Stimulated activated CD8-positive, alpha-beta memory T cell treated with anti-CD3 and anti-CD28 coated beads, Interleukin-7, amount 100 ng/mL, for 1 hour (primary cell): ENCODE measurements around the gene CABP4.
A peak's percentile ranks its signal among the peaks of the same experiment; 100 is the strongest.

Source experiments
- DNase-seq, 2 donors: peaks; one replicate each; pipeline ENCODE4 v3.0.0-alpha.2; 2020; ENCODE audit warnings: low read depth in 2 of 2

CABP4 gene

GRCh38 chr11:67435727-67436458, 19.3 kb upstream of the CABP4 start:
- no peak for DNase-seq

DNA sequence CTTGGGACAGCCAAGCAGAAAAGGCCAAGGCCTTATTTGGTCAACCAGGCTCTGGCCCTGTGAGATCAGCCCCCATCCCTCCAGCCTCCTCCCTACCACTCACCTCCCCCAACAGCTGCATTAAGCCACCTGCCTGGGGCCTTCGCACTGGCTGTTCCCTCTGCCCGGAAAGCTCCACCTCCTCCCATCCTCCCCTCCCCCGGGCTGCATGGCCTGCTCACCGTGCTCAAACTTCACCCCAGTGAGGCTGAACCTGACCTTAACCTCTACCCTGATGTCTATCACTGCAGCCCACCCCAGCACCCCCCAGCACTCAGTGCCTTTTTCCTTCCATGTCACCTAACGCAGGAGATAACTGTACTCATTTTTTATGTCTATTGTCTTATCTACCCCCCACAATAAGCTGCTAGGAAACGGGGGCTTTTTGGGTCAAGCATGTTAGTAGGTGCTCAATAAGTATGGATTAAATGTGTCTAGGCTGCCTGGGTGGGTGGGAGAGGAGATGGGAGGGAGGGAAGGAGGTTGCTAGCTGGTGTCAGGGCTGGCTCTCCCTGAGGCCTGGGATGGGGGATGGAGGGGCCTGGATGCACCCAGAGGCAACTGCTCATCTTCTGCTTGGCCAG, 18.6 kb upstream of the CABP4 start:
- no peak for DNase-seq

- peak; percentile 57 to 64 for DNase-seq
Measured at GRCh38 chr11:67437082-67437808, 17.9 kb upstream of the CABP4 start, which contains the start of gene PTPRCAP. PTPRCAP (minus strand) TSS chr11:67437682; CDS start chr11:67437619, 63 bp downstream.

GRCh38 chr11:67437809-67438157, 17.4 kb upstream of the CABP4 start:
- no peak for DNase-seq

GRCh38 chr11:67438158-67438902, 16.8 kb upstream of the CABP4 start:
- peak in 1 of 2 donors; percentile 49 for DNase-seq

- no peak for DNase-seq
Measured at GRCh38 chr11:67439321-67440228, 15.6 kb upstream of the CABP4 start.

- DNase-seq, result no peak
Measured at GRCh38 chr11:67440229-67441097, 14.7 kb upstream of the CABP4 start.

- DNase-seq, result no peak
Measured at GRCh38 chr11:67441098-67441563, 14.0 kb upstream of the CABP4 start.

DNA sequence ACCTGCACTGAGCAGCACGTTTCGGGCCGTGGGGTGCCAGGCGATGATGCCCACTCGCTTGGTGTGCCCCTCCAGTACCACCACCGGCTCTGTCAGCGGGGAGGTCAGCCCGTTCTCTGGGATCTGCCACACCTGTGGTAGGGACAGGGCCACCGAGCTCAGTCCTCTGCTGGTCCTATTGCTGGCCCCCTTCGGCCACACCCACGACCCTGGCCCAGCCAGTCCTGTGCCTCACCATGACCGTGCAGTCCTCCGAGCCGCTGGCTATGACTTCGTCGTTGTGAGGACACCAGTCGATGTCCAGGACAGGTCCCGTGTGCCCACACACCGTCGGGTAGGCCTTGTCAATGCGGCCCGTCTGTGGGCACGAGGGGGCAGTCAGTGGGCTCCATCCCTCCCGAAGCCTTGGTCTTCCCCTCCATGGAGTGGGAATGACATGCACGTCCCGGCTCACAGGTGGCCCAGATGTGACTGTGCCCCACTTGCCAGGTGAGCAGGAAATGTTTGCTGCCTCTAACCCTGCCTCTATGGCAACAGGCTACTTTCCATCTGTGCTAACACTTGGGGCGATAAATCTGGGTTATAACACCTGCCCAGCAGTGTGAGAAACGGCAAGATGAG, 13.3 kb upstream of the CABP4 start:
- DNase-seq, result no peak

DNA sequence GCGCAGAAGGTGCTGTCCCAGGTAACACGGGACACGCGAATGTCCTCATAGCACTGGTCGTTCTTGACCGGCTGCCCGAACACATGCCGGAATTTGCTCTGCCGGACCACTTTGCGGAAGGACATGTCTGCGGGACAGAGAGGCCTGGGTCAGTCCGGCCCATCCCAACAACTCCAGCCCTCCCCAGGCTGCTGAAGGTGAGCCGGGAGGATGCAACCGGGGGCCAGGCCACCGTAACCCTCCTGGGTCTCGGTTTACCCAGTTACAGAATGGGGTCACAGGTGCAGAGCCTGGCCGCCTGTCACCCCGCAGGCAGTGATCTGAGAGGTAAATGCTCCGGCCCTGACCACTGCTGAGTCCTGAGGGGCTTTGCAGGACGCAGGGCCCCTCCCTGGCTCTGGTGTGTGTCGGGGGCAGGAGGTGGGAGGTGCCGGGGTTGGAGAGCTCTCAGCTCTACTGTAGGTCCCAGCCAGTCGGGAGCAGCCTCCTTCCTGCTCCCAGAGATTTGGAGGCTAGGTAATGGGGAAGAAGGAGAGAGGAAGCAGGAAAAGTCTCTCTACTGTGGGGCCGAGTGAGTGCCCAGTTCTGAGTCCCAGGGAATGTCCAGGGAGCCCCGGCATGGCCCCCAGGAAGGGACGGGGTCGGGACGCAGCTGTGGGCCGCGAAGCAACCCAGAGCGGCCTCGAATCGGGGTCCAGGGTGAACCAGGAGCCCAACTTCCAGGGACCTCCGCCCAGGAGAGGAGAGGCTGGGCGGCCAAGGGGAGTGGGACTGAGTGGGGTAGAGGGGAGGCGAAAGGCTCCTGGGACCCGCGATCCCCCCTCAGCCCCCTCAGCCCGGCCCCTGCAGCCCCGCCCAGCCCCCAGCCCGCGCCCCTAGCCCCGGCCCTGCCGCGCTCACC, 12.4 kb upstream of the CABP4 start:
- DNase-seq, result no peak

- DNase-seq, result no peak
Measured at GRCh38 chr11:67445515-67445914, 9.6 kb upstream of the CABP4 start.

GRCh38 chr11:67448220-67448609, 6.9 kb upstream of the CABP4 start:
- no peak for DNase-seq

DNA sequence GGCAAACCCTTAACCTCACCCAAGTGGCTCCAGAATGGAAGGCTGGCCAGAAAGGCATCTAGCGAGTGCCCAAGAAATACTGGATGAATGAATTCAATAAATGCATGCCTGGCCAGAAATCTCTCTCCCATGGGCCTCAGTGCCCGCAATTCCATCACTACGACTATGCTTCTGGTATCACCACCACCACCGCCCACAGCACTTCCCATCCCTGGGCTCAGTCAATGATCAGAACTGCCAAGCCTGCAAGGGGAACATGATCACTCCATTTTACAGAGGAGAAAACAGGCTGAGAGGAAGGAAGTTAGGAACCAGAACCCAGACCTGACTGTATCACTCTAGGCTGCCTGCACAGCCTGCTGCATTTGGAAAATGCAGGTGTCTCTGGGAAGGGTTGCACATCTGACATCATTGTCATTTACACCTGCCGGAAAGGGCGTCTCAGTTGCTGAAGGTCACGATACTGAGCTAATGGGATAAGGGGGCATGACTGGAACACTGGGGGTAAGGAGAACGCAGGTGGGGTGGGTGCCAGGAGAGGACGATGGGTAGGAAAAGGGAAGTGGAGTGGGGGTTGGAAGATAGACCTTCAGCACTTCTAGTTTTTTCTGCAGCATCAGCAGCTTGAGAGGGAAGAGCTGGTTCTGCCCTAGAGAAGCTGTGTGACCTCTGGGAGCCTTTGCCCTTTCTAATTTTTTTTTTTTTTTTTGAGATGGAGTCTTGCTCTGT, 5.9 kb upstream of the CABP4 start:
- DNase-seq, result no peak

- DNase-seq, result no peak
Measured at GRCh38 chr11:67450796-67451657, 4.1 kb upstream of the CABP4 start.

GRCh38 chr11:67451658-67451976, 3.5 kb upstream of the CABP4 start:
- no peak for DNase-seq

GRCh38 chr11:67452141-67452952, 2.8 kb upstream of the CABP4 start, which contains the start of gene GPR152:
GPR152 (minus strand) TSS chr11:67452729; CDS start chr11:67452724, 5 bp downstream.
- no peak for DNase-seq
